ENCODE data around the gene TMCO2.

TMCO2 gene

DNA sequence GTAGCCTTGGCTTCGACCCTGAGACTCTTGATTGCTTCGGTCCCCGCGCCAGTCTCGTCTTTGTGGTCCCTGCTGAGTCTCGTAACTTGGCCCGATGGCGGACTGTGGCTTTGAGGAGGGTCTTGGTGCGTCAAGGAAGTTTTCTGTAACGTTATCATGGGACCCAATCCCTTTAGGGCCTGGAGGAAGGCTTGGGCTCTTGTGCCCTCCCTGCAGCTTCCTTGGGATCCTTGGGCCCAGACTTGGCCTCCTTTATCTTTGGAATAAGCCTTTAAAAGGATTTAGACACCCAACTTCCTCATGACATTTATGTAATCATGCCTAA lies 10.7 kb downstream of the TMCO2 start:
- no peak for DNase-seq

DNA sequence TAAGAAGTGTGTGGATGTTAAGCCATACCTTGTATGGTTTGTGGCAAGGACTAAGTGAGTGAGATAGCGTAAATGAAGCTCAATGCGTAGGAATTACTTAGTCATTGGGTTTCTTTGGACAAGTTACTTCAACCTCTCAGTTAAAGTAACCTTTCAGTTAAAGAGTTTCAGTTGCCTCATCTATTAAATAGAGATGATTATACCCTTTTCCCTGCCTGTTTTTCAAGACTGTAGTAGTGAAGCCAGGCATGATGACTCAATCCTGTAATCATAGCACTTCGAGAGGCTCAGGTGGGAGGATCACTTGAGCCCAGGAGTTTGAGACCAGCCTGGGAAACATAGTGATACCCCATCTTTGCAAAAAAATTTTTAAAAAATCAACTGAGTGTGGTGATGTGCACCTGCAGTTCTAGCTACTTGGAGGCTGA lies 16.6 kb downstream of the TMCO2 start:
- no peak for DNase-seq

- no peak for DNase-seq
Measured at GRCh38 chr1:40265298-40265697, 17.6 kb downstream of the TMCO2 start.

- DNase-seq: no peak
Measured at GRCh38 chr1:40265919-40266318, 18.2 kb downstream of the TMCO2 start.

DNA sequence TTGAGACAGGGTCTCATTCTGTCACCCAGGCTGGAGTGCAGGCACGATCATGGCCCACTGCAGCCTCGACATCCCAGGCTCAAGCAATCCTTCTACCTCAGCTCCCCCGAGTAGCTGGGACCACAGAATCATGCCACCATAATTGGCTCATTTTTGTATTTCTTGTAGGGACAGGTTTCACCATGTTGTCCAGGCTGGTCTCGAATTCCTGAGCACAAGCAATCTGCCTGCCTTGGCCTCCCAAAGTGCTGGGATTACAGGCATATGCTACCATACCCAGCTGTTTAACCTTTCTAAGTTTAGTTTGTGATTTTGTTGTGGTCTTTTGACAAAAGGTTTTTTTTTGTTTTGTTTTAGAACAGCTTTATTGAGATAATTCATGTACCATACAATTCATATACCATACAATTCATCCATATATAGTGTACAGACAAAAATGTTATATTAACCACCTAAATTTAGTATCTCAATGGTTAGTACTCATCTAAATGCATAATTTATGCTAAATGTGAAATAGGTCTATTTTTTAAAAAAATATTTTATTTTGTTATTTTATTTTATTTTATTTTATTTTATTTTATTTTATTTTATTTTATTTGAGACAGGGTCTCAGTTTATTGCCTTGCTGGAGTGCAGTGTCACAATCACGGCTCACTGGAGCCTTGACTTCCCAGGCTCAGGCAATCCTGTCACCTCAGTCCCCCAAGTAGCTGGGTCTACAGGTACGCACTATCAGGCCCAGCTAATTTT lies 19.2 kb downstream of the TMCO2 start:
- no peak for DNase-seq

GRCh38 chr1:40267767-40268187 lies 20.0 kb downstream of the TMCO2 start:
- DNase-seq: no peak

- DNase-seq: no peak
Measured at GRCh38 chr1:40268211-40268610, 20.5 kb downstream of the TMCO2 start.

DNA sequence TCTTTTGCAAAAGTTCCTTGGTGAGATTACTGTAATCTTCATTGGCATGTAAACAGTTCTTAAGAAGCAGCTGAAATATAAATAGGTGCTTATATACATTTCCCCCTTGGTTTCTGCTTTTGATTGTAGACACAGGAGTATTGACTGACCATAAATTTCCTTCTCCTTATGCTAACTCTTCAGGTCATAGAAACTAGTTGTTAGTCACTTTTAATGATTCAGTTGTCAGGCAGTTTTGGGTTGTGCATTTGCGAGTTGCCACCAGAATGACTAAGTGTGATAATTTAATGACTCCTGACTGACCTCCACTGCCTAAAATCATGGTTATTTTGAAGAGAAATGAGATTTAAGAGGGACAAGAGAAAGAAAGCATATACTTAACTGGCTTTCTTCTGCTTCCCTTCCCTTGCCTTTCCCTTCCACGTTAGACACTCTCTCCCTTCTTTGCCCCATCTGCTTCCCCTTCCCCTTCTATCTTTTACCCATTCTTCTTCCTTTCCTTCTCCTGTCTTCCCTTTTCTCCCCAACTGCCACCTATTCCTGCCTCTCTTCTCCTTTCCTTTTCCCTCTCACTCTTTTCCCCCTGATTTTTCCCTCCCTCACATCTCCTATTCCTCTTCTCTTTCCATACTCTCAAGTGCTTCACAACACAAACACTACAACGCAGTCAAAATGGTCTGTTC lies 22.6 kb downstream of the TMCO2 start:
- DNase-seq: no peak

- DNase-seq: no peak
Measured at GRCh38 chr1:40272653-40273213, 25.0 kb downstream of the TMCO2 start.

DNA sequence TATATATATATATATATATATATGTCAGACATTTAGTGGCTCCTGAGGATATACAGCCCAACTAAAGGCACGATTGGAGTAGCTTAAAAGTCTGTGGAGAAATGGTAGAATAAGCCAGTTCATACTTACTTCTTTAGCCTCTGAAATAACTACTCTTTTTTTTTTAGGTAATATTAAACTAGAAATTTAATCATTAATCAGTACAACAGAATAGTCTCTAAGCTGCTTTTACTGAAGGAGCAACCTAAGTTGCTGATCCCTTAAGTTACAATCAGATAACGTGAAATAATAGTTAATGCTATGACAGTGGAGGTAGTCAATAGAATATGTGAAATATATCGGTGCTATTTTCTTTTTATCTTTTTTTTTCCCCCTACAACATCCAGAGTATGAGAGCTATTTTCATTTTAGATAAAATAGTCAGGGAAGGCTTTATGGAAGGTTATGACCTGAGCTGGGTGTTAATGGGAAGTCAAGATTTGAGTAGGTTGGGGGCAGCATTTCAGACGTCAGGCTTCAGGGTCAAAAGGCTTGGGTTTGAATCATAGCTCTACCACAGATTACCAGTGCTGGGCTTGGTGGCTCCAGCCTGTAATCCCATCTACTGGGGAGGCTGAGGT lies 25.9 kb downstream of the TMCO2 start:
- no peak for DNase-seq

GRCh38 chr1:40274331-40274730 lies 26.6 kb downstream of the TMCO2 start:
- no peak for DNase-seq

GRCh38 chr1:40276122-40276521 lies 28.4 kb downstream of the TMCO2 start:
- DNase-seq: no peak

GRCh38 chr1:40281853-40282252 lies 34.1 kb downstream of the TMCO2 start:
- no peak for DNase-seq

- no peak for DNase-seq
Measured at GRCh38 chr1:40291293-40291692, 43.6 kb downstream of the TMCO2 start.

DNA sequence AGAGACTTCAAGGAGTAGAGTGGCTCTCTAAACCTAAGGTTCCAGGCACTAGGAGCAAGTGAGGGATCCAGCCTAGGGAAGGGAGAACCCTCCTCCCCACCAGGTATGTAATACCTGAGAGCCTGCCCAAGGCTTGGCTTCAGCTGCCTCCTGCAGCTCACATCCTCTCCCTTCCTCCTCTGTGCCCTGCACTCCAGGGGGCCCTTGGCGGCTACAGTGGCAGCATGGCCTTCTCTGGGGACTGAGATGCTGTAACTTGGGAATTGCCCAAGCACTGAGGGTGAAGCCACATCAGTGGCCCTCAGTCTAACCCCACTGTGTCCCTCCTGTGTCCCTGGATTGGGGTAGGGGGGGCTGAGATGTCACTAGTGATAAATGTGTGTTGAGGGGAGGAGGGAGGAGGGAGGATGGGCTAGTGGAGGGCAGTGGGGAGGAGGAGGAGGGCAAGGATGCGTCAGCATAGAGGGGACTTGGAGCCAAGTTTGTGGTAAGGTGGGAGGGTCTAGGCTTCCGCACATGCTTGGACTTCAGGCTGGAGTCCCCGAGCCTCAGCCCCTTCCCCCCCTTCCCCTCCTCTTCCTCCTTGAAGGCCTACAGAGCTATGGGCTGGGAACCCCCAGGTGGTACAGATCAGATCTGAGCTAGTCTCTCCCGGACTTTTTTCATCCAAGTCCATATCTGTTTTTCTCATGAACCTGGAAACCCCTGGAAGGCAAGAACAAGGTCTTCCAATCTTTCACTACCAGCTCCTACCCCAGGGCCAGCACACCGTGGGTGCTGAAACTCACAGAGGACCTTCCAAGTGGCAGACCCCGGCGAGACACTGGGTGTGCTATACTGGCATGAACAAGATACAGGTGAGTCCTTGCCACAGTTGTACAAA lies 51.9 kb downstream of the TMCO2 start:
- DNase-seq: no peak

GRCh38 chr1:40300249-40300567 lies 52.5 kb downstream of the TMCO2 start:
- DNase-seq: no peak

DNA sequence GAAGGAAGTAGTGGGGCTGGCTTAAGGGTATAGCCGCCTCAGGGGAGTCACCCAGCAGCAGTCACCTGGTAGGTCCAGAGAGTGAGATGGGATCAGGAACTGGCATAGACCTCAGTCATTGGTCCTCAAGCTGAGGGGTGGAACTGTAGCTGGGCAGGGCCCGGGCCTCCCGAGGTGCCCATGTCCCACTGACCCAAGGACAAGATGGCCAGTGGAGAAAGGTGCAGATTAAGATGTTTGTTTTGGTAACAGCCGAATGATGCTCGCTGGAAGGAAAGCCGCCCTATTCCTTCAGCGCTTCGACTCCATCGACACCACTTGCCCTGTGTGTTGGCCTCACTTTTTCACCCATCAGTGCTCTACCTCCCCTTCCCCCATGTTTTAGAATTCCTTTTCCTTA lies 52.9 kb downstream of the TMCO2 start:
- no peak for DNase-seq

GRCh38 chr1:40301066-40301465 lies 53.3 kb downstream of the TMCO2 start:
- DNase-seq: no peak
